Stimulated activated CD4-positive, alpha-beta T cell treated with anti-CD3 and anti-CD28 coated beads, TNF-alpha, amount 100 ng/mL, for 48 hours (primary cell): ENCODE results near the gene HAUS5.
"Not testable (repeated sequence)": the region's sequence is repeated elsewhere in the genome, so short reads cannot be mapped to it uniquely, and the experiment has no call there.

Source experiments
- DNase-seq, 3 donors: peaks; one replicate each; pipeline ENCODE4 v3.0.0-alpha.2; 2020; ENCODE audit warnings: low read depth in 3 of 3

The HAUS5 gene

DNA sequence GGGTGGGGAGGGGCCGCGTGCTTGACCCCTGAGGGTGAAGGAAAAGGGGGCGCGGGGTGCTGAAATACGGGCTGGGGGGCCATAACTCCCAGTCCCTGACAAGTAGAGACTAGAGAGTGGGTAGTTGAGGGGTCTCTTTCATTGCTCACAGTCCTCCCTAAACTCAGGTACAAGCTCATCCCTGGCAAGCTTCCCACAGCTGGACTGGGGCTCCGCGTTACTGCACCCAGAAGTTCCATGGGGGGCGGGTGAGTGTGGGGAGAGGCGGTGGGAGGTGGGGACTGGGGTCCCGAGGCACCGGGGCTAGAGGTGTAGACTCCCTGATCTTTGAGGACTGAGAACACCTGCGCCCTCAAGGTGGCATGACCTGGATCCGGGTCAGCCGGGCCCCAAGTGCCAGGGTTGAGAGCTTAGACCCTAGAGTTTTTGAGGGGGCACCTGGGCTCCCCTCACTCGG, 30.3 kb downstream of the HAUS5 start:
- DNase-seq, result no peak

DNA sequence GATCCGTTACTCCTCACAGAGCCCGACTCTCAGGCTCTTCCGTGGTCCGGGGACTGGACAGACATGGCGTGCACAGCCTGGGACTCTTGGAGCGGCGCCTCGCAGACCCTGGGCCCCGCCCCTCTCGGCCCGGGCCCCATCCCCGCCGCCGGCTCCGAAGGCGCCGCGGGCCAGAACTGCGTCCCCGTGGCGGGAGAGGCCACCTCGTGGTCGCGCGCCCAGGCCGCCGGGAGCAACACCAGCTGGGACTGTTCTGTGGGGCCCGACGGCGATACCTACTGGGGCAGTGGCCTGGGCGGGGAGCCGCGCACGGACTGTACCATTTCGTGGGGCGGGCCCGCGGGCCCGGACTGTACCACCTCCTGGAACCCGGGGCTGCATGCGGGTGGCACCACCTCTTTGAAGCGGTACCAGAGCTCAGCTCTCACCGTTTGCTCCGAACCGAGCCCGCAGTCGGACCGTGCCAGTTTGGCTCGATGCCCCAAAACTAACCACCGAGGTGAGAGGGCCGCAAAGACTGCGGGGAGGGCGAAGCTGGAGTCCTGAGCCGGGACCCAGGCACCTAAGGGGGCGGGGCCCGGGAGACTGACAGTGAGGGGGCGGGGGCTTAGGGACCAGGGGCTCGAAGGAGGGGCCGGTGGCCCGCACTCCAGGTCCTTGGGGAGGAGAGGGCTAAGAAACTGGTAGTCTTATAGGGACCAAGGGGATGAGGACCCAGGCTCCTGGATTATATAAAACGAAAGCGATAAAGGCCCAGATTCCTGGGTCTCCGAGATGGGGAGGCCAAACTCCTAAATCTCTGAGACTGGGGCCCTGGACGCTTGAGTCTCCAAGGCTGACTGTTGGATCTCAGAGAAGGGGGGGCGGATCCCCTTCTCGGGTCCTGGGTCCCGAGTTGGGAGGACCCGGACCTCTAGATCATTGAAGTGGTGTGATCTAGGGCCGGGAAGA, 31.0 kb downstream of the HAUS5 start:
- peak; percentile 57 to 86 (median 62) for DNase-seq

DNA sequence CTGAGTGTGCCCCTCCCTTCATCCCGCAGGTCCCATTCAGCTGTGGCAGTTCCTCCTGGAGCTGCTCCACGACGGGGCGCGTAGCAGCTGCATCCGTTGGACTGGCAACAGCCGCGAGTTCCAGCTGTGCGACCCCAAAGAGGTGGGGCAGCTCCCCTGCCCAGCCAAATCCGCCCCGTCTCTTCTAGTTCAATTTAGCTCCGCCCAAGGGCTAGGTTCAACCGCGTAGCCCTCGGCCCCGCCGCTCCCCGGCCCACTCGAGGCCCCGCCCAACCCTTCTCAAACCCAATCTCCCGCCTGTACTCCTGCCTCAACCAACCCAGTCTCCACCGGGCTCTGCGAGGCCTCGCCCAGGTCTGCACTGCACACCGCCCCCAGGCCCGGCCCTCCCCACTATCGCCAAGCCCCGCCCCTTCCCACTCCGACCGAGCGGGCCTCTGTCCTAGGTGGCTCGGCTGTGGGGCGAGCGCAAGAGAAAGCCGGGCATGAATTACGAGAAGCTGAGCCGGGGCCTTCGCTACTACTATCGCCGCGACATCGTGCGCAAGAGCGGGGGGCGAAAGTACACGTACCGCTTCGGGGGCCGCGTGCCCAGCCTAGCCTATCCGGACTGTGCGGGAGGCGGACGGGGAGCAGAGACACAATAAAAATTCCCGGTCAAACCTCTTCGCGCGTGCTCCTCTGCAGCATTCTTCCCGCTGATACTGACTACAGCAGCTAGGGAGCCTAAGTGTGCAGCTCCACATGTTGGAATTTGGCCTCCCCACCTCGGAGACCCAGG, 31.9 kb downstream of the HAUS5 start:
- peak; percentile 92 to 98 (median 95) for DNase-seq

DNA sequence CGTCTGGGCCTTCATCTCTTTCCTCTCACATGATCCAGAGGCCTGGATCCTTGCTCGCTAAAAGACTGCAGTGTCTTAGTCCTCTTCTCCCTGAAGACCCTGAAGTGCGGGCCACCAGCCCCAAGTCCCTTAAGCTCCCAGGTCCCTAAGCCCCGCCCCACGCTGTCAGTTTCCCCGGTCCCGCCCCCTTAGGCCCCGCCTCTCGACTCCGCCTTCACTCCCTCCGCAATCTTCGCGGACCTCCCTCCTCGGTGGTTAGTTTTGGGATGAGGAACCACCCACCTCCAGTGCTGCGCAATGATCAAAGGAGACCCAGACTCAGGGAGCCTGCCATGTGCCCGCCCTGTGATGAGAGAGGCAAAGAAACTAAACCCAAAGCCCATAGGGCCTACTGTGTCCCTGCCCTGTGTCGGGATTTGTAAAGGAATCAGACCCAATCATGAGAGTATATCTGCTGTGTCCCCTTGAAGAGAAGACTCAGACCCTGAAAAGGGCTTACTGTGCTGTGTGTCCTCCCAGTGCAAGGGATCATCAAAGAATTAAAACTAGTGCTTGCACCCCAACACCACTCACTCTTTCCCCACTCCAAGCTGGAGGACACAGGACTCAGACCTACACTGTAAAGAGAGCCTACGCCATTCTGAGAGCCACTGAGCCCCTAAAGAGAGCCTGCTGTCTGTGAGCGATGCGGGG, 32.6 kb downstream of the HAUS5 start:
- DNase-seq, result peak; percentile 75 to 95 (median 77)

DNA sequence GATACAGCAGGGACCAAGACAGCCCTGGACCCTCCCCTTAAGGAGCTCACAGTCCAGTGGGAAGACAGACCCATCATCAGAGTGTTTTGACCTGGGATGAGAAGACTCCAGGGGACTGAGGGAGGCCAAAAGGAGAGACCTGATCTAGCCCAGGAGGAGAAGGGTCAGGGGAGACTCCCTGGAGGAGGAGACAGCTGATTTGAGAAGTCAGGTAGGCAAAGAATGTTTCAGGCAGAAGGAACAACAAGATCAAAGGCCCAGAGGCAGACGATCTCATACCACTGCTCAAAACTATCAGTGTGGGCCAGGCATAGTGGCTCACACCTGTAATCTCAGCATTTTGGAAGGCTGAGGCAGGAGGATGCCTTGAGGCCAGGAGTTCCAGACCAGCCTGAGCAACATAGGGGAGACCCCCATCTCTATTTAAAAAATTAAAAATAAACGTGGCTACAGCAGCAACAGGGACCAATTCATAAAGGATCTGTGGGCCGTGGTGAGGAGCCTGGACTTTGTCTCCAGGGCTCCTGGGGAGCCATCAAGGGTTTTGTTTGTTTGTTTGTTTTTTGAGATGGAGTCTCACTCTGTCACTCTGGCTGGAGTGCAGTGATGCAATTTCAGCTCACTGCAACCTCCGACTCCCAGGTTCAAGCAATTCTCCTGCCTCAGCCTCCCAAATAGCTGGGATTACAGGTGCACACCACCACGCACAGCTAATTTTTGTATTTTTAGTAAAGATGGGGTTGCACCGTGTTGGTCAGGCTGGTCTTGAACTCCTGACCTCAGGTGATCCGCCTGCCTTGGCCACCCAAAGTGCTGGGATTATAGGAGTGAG, 33.4 kb downstream of the HAUS5 start:
- no peak for DNase-seq

DNA sequence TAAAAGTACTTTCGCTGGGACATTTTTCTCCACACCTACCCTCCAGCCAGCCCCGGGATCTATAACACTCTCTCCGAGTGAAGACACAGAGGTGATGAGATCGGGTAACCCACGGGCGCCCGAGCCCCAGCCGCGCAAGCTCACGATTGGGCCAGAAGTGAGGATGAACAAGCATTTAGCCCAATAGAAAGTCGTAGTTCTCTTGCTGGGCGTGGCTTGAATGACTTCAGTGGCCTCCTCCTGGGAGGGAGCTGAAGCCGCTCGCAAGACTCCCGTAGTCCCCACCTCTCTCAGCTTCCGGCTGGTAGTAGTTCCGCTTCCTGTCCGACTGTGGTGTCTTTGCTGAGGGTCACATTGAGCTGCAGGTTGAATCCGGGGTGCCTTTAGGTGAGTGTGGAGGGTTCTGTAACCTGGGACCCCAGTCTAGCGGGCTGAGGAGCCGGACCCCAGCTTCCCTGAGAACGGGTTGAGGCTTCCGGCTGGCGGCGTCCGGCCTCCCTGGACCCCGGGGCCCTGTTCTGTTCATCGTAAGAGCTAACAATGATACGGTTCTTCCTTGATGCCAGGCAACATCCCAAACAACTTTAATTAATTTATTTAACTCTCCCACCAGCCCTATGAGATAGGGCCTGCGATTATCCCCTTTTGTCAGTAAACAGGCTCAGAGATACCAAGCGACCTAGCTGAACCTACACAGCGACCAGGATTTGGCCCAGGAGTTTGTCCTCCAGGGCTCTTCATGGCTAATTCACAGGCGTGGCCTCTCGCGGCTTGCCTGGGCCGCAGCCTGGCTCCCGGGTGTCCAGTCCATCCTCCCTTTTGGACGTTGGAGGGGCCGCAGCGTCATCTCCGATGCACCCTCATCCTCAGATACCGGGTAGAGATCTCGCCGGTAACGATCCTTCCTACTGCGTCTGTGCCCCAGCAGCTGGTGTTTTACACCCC, 35.8 kb downstream of the HAUS5 start, which contains the start of gene COX6B1:
TSS of gene COX6B1 (plus strand) at position 307 of the 945 bp plus-strand sequence. CDS start 2,921 bp downstream, outside the sequence.
- peak; percentile 84 to 92 (median 89) for DNase-seq

DNA sequence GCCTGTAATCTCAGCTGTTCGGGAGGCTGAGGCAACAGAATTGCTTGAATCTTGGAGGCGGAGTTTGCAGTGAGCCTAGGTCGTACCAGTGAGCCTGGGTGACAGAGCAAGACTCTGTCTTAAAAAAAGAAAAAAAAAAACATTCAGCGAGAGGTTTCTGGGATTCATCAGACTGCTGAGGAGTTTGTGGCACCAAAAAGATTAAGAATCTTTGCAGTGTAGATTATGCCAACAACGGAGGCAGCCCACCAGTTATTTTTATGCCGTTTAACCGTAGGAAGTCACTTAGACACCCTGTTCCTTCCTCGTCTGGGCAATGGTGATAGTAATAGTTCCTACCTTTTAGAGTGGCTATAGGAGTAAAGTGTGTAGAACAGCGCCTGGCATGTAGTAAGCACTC, 38.0 kb downstream of the HAUS5 start:
- DNase-seq, result no peak

DNA sequence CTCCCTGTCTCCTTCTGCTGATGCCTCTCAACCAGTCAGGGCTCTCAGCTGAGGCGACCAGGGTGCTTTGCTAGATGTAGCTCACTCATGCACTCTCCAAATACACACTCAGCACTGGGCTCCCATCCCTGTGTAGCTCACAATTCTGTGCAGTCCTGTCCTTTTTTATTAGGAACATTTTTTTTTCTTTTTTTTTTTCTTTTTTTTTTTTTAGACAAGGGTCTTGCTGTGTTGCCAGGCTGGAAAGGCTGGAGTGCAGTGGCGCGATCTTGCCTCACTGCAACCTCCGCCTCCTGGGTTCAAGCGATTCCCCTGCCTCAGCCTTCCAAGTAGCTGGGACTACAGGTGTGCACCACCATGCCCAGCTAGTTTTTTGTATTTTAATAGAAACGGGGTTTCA, 42.3 kb downstream of the HAUS5 start:
- DNase-seq, result not testable (repeated sequence)

DNA sequence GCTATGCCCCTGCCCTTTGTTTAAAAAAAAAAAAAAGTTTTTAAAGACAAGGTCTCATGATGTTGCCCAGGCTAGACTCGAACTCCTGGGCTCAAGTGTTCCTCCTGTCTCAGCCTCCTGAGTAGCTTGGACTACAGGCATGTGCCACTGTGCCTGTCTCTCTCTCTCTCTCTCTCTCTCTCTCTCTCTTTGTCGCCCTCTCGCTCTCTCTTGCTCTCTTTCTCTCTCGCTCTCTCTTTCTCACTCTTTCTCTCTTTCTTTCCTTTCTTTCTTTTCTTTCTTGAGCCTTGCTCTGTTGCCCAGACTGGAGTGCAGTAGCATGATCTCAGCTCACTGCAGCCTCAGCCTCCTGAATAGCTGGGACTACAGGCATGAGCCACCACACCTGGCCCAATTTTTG, 43.1 kb downstream of the HAUS5 start:
- DNase-seq, result no peak

DNA sequence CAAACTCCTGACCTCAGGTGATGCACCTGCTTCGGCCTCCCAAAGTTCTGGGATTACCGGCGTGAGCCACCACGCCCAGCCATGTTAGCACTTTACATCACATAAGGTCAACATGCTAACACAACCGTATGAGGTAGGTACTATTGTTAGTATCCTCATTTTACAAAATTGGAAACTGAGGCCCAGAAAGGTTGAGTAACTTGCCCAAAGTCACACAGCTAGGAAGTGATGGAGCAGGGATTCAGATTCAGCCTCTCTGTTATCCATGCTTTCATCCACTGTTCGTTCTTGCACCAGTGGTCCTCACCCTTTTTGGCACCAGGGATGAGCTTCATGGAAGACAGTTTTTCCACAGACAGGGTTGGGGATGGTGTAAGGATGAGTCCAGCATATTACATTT, 44.2 kb downstream of the HAUS5 start:
- no peak for DNase-seq

DNA sequence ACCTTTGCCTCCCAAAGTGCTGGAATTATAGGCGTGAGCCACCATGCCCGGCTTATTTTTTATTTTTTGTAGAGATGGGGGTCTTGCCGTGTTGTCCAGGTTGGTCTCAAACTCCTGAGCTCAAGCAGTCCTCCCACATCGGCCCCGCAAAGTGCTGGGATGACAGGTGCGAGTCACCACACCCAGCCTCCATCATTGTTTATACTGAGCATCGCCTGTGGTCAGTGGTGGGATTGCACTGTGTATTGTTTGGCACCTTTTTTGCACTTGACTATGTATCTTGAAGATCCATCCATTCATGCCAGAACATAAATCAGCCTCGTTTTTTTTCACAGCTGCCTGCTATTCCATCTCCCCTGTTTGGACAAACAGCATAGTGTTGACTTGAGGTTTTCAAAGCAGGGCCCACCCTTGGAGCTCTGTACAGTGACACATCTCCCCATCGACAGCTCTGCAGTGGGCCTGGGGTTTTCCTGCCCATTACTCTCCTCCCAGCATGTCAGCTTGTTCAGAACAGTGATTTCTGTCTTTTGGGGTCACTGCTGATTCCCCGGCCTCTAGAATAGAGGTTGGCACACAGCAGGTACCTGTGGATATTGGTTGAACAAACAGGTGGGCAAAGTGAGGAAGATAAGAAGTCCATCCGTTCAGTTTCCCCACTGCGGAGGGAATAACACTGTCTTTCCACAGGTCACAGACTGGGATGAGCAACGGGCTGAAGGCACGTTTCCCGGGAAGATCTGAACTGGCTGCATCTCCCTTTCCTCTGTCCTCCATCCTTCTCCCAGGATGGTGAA, 45.6 kb downstream of the HAUS5 start:
- DNase-seq, result no peak

DNA sequence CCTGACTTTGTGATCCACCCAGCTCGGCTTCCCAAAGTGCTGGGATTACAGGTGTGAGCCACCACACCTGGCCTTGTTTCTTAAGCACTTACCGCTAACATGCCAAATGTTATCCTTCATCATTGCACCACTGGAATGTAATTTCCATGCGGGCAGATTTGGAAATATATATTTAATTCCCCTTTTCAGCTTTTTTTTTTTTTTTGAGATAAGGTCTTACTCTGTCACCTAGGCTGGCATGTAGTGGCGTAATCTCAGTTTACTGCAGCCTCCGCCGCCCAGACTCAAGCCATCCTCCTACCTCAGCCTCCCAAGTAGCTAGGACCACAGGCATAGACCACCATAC, 49.4 kb downstream of the HAUS5 start:
- no peak for DNase-seq

DNA sequence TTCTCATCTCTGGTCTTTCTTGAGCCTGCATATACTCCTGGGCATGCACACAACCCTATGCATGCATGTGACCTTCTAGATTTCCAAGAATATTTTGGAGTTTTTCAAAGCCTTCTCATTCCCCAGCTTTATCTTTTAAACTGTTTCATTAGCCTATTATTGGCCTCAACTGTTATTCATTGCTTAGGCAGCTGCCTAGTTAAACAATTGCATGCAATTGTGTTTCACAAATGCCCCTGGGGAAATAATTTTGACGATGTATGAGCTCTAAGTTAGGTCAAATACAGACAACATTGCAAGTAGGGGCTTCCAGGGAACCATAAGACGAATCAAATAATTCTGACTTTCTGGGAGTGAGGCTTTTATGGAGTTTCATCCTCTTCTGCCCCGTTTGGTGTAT, 51.4 kb downstream of the HAUS5 start:
- DNase-seq, result no peak

DNA sequence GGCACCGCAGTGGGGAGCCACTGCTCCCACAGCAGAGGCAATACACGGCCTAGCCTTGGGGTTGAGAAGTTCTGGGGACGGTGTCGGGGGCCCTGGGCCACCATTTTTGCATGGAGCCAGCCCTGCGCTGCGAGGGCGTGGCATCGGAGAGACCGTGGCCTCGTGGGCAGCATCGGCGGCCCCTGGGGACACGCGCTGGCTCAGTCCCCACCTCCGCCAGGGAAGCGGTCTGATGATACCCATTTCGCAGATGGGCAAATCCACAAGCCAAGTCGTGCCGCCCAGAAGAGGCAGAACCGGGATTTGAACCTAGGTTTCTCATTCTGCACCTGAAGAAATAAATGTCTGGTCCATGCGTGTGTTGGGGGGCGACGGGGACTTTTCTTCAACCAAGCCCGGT, 52.6 kb downstream of the HAUS5 start:
- DNase-seq, result no peak

DNA sequence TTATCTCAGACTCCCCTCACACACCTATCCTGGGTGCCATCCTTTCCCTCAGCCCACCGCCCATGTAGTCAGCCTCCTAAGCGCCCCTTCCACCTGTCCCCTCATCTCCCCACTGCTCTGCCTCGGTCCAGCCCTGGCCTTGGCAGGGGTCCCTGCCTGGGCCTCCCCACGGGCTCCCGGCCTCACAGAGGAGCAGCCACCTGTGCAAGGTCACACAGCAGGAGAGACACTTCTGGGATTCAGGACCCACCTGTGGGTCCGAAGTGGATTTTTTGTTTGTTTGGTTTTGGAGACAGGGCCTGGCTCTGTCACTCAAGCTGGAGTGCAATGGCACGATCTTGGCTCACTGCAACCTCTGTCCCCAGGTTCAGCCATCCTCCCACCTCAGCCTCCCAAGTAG, 53.1 kb downstream of the HAUS5 start:
- no peak for DNase-seq

DNA sequence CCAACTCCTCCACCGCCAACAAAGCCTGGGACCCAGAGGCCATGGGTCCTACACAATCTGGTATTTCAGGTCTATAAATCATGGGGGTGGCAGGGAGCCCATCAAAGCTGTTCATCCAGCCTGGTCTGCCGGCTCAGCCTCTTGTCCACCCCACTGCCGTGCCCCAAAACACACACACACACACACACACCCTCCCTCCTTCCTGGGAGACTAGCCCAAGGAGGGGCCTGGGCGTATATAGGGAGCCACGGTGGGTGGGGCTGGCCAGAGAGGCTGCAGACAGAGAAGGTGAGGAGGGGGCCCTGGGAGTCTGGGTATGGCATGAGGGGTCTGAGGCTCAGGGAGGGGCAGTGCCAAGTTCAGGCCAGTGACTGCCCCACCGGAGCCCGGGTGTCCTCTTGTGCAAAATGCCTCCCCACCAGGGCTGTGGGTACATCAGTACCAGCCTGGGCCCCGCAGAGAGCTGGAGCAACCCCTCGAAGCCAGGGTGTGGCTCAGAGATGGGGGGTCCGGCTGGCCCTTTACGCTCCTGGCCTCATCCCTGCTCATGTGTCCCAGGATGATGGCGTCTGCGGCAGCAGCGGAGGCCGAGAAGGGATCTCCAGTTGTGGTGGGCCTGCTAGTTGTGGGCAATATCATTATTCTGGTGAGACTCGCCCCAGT, 53.8 kb downstream of the HAUS5 start, which contains the start of gene UPK1A:
TSS of gene UPK1A (plus strand) at position 267 of the 663 bp plus-strand sequence. CDS start at position 563, 296 bp downstream.
- DNase-seq, result no peak

DNA sequence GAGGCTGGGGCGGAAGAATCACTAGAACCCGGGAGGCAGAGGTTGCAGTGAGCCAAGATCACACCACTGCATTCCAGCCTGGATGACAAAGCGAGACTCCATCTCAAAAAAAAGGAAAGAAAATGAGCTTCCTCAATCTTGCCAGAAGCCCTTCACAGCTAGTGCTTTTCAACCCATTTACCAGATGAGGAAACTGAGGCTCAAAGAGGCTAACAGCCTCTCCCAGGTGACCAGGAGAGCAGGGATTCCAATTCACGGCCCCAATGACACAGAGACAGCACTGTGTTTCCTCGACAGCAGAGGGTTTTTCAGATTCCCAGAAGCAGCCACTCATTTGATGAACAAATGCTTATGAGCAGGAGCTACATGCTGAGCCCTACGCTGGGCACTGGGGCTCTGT, 57.0 kb downstream of the HAUS5 start:
- no peak for DNase-seq

DNA sequence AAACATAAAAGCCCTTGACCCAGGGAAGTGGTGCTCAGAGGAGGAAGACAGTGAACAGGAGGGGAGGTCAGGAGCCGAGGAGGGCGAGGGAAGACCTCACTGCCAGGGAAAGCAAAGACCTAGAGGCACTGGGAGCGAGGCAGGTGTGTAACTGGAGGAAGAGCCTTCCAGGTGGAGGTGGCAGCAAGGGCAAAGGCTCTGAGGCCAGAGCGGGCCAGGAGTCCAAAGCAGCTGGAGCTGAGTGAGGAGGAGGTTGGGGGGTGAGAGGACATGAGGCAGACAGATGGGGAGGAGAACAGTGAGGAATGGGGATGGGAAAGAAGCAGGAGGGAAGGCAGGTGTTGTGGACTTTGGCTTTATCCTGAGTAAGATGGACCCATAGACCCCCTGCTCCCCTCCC, 57.4 kb downstream of the HAUS5 start:
- DNase-seq, result no peak

DNA sequence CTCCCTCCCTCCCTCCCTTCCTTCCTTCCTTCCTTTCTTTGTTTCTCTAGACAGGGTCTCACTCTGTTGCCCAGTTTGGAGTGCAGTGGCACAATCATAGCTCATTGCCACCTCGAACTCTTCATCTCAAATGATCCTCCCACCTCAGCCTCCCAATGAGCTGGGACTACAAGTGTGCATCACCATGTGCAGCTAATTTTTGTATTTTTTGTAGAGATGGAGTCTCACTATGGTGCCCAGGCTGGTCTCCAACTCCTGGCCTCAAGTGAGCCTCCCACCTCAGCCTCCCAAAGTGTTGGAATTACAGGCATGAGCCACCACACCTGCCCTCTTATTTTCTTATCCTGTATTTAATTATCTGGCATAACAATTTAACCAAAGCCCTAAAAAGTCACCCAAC, 58.2 kb downstream of the HAUS5 start:
- no peak for DNase-seq
